Osteoblast (primary cell): ENCODE results near the gene MORN2. TPM values are rescaled to one million over a fixed set of nuclear protein-coding genes. Genes with fewer than 3 reads are reported as not detected.

ENCODE experiments used
- DNase-seq: peaks from one replicate; pipeline ENCODE4 v3.0.0; 2011; ENCODE audit warnings: low spot score, mixed read lengths; ENCODE audit not compliant: insufficient read length; ENCODE audit errors: missing footprints
- H2AFZ ChIP-seq: 2 replicates; pipeline ENCODE4 v1.6.0; 2011; ENCODE audit warnings: mild to moderate bottlenecking, low read length
- H3K27ac ChIP-seq: 2 replicates; pipeline ENCODE4 v1.5.1; 2011; ENCODE audit warnings: mild to moderate bottlenecking, low read depth, low read length, moderate library complexity
- H3K27me3 ChIP-seq: 2 replicates; pipeline ENCODE4 v1.6.0; 2012; ENCODE audit warnings: mild to moderate bottlenecking, control low read depth, inconsistent platforms, low read length, moderate library complexity; ENCODE audit not compliant: insufficient read depth
- H3K36me3 ChIP-seq: 2 replicates; pipeline ENCODE4 v1.5.1; 2011; ENCODE audit warnings: mild to moderate bottlenecking, low read length, control low read depth, moderate library complexity; ENCODE audit not compliant: insufficient read depth
- H3K4me1 ChIP-seq: 2 replicates; pipeline ENCODE4 v1.5.1; 2011; ENCODE audit warnings: mild to moderate bottlenecking, low read length, control low read depth, moderate library complexity; ENCODE audit not compliant: insufficient read depth
- H3K4me2 ChIP-seq: 2 replicates; pipeline ENCODE4 v1.6.0; 2011; ENCODE audit warnings: mild to moderate bottlenecking, low read length; ENCODE audit not compliant: insufficient read depth
- H3K4me3 ChIP-seq: fragments of 200-600 bp; sonication (generic); 3 replicates; pipeline ENCODE4 v1.5.1; 2012; ENCODE audit warnings: mild to moderate bottlenecking, low read length, inconsistent platforms; ENCODE audit not compliant: insufficient read depth
- H3K79me2 ChIP-seq: 2 replicates; pipeline ENCODE4 v1.6.0; 2012; ENCODE audit warnings: mild to moderate bottlenecking, low read length, control low read depth, inconsistent platforms; ENCODE audit not compliant: insufficient read depth
- H3K9me3 ChIP-seq: 2 replicates; pipeline ENCODE4 v1.5.1; 2011; ENCODE audit warnings: low read depth, low read length, control low read depth
- H4K20me1 ChIP-seq: 2 replicates; pipeline ENCODE4 v1.6.0; 2012; ENCODE audit warnings: mild to moderate bottlenecking, low read length, control low read depth; ENCODE audit not compliant: insufficient read depth
- total RNA-seq: library from RNA; depleted of rRNA; stranded (reverse); fragments of >200 nt; gene quantifications from 2 replicates; pipeline ENCODE4 v1.2.3, GENCODE V29; 2012
- TF ChIP-seq, protein P1 (sequence below): IDR thresholded peaks from 2 replicates; pipeline ENCODE4 v1.5.1; 2011; ENCODE audit warnings: mild to moderate bottlenecking, low read depth, low read length, moderate library complexity; ENCODE audit errors: extremely low read depth

Gene MORN2
- total RNA-seq, 1 donor: 16.6 TPM

DNA sequence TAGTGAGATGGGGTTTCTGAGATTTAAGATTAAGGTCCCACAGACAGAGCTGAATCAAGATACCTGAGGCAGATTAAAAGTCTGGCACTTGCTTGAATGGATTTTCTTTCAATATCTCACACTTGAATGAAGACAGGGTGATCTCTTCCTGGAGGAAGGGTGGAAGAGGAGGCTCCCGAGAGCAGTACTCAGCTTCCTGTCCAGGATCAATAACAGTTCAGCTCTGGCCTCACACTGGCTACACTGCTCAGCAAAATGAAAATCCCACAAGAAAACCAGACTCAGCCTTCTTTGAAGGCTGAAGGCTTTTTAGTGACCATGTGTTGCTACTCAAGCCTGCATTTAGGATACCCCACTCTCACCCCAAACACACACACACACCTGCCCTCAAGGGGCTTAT lies 24.9 kb downstream of the MORN2 start:
- TF ChIP-seq, protein P1, sequence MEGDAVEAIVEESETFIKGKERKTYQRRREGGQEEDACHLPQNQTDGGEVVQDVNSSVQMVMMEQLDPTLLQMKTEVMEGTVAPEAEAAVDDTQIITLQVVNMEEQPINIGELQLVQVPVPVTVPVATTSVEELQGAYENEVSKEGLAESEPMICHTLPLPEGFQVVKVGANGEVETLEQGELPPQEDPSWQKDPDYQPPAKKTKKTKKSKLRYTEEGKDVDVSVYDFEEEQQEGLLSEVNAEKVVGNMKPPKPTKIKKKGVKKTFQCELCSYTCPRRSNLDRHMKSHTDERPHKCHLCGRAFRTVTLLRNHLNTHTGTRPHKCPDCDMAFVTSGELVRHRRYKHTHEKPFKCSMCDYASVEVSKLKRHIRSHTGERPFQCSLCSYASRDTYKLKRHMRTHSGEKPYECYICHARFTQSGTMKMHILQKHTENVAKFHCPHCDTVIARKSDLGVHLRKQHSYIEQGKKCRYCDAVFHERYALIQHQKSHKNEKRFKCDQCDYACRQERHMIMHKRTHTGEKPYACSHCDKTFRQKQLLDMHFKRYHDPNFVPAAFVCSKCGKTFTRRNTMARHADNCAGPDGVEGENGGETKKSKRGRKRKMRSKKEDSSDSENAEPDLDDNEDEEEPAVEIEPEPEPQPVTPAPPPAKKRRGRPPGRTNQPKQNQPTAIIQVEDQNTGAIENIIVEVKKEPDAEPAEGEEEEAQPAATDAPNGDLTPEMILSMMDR: no peak
- Histone ChIP-seq H3K4me1 (no peaks in the 10 kb centered on the region), H3K27ac (no peak overlapping the region), H3K9me3 (no peaks in the 10 kb centered on the region), H3K4me2 (no peak overlapping the region), H4K20me1 (no peaks in the 10 kb centered on the region), H2AFZ (no peak overlapping the region), H3K27me3 (no peaks in the 10 kb centered on the region), H3K4me3 (no peak overlapping the region), H3K79me2 (no peaks in the 10 kb centered on the region), H3K36me3 (no peaks in the 10 kb centered on the region)
- DNase-seq: no peak

DNA sequence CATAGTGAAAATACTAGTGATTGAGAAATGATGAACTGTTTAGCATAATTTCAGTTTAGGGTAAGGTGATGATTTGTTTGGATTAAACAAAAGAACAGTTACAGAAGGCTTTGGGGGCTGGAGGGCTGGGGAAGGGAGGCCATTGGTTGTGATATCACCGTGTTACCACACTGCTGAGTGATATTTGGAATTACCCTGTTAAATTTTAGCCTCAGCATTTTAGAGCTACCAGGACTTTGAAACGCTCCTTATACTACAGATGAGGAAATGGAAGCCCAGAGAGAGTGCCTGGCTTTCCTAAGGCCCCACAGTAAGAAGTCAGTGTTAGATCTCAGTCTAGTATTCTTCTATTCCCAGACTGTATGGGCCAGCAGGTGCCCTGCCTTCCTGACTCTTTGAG lies 29.5 kb downstream of the MORN2 start:
- Histone ChIP-seq H3K9me3 (no peaks in the 10 kb centered on the region), H3K4me1 (no peaks in the 10 kb centered on the region), H4K20me1 (no peaks in the 10 kb centered on the region), H3K79me2 (no peaks in the 10 kb centered on the region), H2AFZ (no peak overlapping the region), H3K4me2 (no peak overlapping the region), H3K27ac (no peak overlapping the region), H3K27me3 (no peaks in the 10 kb centered on the region), H3K36me3 (no peaks in the 10 kb centered on the region), H3K4me3 (no peak overlapping the region)
- DNase-seq: no peak
- TF ChIP-seq, protein P1: no peak

DNA sequence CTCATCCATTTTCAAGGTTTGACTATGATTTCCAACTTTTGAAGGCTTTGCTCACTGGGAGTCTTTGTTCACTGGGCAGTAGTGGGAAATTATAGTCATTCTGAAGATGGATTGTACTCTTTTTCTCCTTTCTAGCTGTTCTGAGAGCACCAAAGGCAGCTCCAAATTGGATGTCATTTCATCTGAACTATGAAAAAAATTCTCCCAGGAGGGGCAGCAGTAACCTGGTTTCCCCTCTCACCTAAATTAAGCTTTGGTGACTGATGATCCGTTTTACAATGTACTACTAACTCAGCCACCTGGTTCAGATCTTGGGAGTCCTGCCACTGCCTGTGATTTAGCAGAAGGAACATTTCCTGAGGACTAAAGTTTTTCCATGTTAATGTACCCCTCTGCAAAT lies 31.5 kb downstream of the MORN2 start:
- H3K9me3 ChIP-seq: no peaks in the 10 kb centered on the region
- no peaks in the 10 kb centered on the region for H3K79me2 ChIP-seq
- DNase-seq: no peak
- no peaks in the 10 kb centered on the region for H3K27me3 ChIP-seq
- TF ChIP-seq, protein P1: no peak
- H3K36me3 ChIP-seq: no peaks in the 10 kb centered on the region
- no peaks in the 10 kb centered on the region for H3K4me1 ChIP-seq
- H2AFZ ChIP-seq: no peak overlapping the region
- H4K20me1 ChIP-seq: no peaks in the 10 kb centered on the region
- no peak overlapping the region for H3K27ac ChIP-seq
- H3K4me2 ChIP-seq: no peak overlapping the region
- H3K4me3 ChIP-seq: no peak overlapping the region

DNA sequence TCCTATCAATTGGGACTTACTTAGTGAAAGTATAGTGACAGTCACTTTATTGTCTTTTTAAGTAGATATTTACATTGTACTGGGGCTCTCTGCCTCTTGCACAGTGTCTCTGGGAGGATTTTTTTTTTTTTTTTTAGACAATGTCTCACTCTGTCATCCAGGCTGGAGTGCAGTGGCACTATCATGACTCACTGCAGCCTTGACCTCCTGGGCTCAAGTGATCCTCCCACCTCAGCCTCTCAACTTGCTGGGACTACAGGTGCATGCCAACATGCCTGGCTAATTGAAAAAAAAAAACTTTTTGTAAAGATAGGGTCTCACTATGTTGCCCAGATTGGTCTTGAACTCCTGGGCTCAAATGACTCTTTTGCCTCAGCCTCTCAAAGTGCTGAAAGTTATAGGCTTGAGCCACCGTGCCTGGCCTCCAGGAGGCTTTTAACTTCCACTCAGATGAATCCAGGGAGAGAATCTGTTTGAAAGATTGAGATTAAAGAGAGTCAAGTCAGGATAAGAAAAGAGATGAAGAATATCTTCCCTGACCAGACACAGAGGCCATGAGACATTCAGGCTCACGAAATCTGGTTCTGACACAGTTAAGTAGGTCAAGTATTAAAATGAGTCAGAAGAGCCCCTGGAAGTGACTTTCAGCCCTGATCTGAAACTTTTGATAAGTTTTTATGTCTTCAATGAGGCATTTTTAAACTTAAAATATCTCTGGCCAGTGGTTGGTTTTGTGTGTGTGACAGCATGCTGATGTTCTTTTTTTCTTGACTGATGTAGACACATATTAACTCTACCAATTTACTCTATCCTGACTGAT lies 32.2 kb downstream of the MORN2 start:
- no peaks in the 10 kb centered on the region for H3K36me3 ChIP-seq
- no peak overlapping the region for H3K4me3 ChIP-seq
- H3K79me2 ChIP-seq: no peaks in the 10 kb centered on the region
- no peak overlapping the region for H2AFZ ChIP-seq
- H3K4me1 ChIP-seq: no peaks in the 10 kb centered on the region
- TF ChIP-seq, protein P1: no peak
- no peaks in the 10 kb centered on the region for H3K9me3 ChIP-seq
- no peak for DNase-seq
- H4K20me1 ChIP-seq: no peaks in the 10 kb centered on the region
- no peak overlapping the region for H3K27ac ChIP-seq
- no peaks in the 10 kb centered on the region for H3K27me3 ChIP-seq
- no peak overlapping the region for H3K4me2 ChIP-seq
